ENCODE measurements around the gene TRPV6.

TRPV6 gene

GRCh38 chr7:142906643-142907042, 21.1 kb upstream of the TRPV6 start:
- DNase-seq = no peak

- no peak for DNase-seq
Measured at GRCh38 chr7:142905759-142906158, 20.2 kb upstream of the TRPV6 start.

GRCh38 chr7:142904128-142904527, 18.6 kb upstream of the TRPV6 start:
- DNase-seq = no peak

GRCh38 chr7:142901426-142902259, 16.1 kb upstream of the TRPV6 start:
- no peak for DNase-seq

- no peak for DNase-seq
Measured at GRCh38 chr7:142899661-142900060, 14.1 kb upstream of the TRPV6 start.

GRCh38 chr7:142898377-142899170, 13.0 kb upstream of the TRPV6 start:
- DNase-seq = no peak

GRCh38 chr7:142897691-142898090, 12.1 kb upstream of the TRPV6 start:
- no peak for DNase-seq

- no peak for DNase-seq
Measured at GRCh38 chr7:142896741-142897379, 11.3 kb upstream of the TRPV6 start.

GRCh38 chr7:142896151-142896550, 10.6 kb upstream of the TRPV6 start:
- DNase-seq = no peak

- no peak for DNase-seq
Measured at GRCh38 chr7:142894985-142895593, 9.5 kb upstream of the TRPV6 start.

- no peak for DNase-seq
Measured at GRCh38 chr7:142894112-142894984, 8.8 kb upstream of the TRPV6 start.

GRCh38 chr7:142892951-142893350, 7.4 kb upstream of the TRPV6 start:
- DNase-seq = no peak

GRCh38 chr7:142891490-142892082, 6.0 kb upstream of the TRPV6 start:
- DNase-seq = no peak

- no peak for DNase-seq
Measured at GRCh38 chr7:142890874-142891485, 5.4 kb upstream of the TRPV6 start.

GRCh38 chr7:142889816-142890215, 4.3 kb upstream of the TRPV6 start:
- no peak for DNase-seq

- no peak for DNase-seq
Measured at GRCh38 chr7:142887282-142888015, 1.9 kb upstream of the TRPV6 start.

- DNase-seq = peak; percentile 32
Measured at GRCh38 chr7:142886866-142887265, 1.3 kb upstream of the TRPV6 start.

- no peak for DNase-seq
Measured at GRCh38 chr7:142884286-142884640, 1.3 kb downstream of the TRPV6 start.

- no peak for DNase-seq
Measured at GRCh38 chr7:142883571-142884285, 1.8 kb downstream of the TRPV6 start.

GRCh38 chr7:142883145-142883544, 2.4 kb downstream of the TRPV6 start:
- no peak for DNase-seq
